AG09319 (cell line): ENCODE data around the gene FKBP3.

ENCODE experiments used
- DNase-seq: peaks from one replicate; pipeline ENCODE4 v3.0.0-alpha.2; 2010; ENCODE audit warnings: low read depth; ENCODE audit errors: extremely low read depth
- TF ChIP-seq, protein P1 (sequence below): IDR thresholded peaks from 2 replicates; pipeline ENCODE4 v1.5.1; 2011; ENCODE audit warnings: low read depth, mild to moderate bottlenecking, inconsistent platforms, low read length, moderate library complexity

Gene FKBP3

GRCh38 chr14:45112896-45113781 lies 21.1 kb downstream of the FKBP3 start:
- DNase-seq = no peak
- TF ChIP-seq, protein P1, sequence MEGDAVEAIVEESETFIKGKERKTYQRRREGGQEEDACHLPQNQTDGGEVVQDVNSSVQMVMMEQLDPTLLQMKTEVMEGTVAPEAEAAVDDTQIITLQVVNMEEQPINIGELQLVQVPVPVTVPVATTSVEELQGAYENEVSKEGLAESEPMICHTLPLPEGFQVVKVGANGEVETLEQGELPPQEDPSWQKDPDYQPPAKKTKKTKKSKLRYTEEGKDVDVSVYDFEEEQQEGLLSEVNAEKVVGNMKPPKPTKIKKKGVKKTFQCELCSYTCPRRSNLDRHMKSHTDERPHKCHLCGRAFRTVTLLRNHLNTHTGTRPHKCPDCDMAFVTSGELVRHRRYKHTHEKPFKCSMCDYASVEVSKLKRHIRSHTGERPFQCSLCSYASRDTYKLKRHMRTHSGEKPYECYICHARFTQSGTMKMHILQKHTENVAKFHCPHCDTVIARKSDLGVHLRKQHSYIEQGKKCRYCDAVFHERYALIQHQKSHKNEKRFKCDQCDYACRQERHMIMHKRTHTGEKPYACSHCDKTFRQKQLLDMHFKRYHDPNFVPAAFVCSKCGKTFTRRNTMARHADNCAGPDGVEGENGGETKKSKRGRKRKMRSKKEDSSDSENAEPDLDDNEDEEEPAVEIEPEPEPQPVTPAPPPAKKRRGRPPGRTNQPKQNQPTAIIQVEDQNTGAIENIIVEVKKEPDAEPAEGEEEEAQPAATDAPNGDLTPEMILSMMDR = no peak

- TF ChIP-seq, protein P1 = no peak
- DNase-seq = no peak
Observed at GRCh38 chr14:45104561-45104960, 29.7 kb downstream of the FKBP3 start.

DNA sequence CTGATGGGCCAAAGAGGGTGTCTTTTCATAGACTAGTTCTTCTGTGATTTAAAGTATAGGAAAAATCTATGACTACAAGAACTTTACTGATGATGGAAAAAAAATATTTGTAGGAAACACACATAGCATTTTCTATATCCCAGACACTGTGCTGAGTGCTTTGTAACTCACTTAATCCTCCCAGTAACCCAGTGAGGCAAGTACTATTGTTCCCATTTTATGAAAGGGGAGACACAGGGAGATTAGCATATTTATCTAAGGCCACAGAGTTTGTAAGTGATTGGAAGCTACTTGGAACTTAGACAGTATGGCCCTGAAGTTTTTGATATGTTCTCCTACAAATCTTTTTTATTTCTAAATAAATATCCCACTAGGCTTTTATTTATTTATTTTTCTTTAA lies 30.5 kb downstream of the FKBP3 start:
- DNase-seq = no peak
- TF ChIP-seq, protein P1 = no peak

DNA sequence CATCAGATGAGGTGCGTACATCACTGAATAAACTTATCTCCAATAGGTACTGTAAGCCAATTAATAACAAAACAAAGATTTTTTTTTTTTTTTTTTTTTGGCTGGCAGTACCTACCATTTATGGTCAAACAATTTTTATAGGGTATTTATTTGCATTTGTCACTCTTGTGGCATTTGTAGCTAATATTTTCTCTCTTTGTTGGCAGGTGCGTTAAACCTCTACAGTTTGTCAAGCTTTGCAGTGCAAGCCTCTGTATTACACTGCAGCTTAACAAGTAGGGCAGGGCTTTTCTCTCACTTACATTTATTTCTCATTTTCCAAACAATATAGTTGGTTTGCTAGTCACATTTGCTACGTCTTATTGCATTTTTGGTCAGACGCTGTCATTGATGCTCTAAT lies 38.1 kb downstream of the FKBP3 start:
- TF ChIP-seq, protein P1 = no peak
- DNase-seq = no peak

DNA sequence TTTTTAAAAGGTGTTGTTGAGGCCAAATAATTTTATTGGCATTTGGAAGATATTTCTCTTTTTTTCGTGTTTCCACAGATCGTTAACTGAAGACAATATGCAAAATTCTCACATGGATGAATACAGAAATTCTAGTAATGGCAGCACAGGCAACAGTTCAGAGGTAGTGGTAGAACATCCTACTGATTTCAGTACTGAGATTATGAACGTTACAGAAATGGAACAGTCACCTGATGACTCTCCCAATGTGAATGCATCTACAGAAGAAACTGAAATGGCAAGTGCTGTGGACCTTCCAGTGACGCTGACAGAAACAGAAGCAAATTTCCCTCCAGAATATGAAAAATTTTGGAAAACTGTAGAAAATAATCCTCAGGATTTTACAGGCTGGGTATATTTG lies 39.1 kb downstream of the FKBP3 start:
- DNase-seq = no peak
- TF ChIP-seq, protein P1 = no peak

DNA sequence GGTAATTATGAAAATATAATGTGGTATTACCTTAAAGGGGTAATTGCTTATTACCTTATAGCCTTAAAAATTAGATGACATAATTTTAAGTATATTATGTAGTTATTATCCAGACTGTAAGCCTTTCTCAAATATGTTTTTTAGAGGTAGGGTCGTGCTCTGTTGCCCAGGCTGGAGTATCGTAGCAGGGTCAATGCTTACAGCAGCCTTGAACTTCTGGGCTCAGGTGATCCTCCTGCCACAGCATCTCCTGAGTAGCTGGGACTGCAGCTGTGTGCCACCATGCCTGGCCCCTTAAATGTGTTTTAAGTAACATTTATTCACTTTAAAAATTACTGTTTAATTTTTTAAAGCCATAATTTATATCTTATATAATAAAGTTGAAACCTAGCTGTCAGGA lies 40.0 kb downstream of the FKBP3 start:
- DNase-seq = no peak
- TF ChIP-seq, protein P1 = no peak

GRCh38 chr14:45091710-45092109 lies 42.6 kb downstream of the FKBP3 start:
- TF ChIP-seq, protein P1 = no peak
- DNase-seq = no peak
